Activated CD8-positive, alpha-beta memory T cell treated with anti-CD3 and anti-CD28 coated beads for 48 hours (primary cell): ENCODE results near the gene TSFM.

Experiments used
- DNase-seq, 3 experiments: peaks; one replicate each; pipeline ENCODE4 v3.0.0-alpha.2; 2020; ENCODE audit warnings: low read depth in 2 of 3, low spot score in 2 of 3

TSFM gene

DNA sequence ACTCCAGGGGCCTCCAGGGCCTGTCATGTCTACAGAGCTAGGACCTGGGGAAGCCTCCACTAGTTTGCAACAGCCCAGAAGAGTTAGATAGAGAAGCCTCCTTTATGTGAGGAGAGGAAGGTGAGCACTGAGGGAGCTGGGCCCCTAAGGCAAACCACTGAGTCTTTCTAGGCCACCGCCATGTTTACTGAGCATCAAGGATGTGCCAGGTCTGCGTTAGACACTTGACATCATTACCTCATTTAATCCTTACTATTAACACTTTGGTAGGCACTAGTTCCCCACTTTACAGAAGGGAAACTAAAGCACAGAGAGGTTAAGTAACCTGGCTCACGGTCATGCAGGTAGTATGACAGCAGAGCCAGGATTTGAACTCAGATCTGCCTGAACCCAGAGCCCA, 51.1 kb downstream of the TSFM start:
- DNase-seq = no peak

DNA sequence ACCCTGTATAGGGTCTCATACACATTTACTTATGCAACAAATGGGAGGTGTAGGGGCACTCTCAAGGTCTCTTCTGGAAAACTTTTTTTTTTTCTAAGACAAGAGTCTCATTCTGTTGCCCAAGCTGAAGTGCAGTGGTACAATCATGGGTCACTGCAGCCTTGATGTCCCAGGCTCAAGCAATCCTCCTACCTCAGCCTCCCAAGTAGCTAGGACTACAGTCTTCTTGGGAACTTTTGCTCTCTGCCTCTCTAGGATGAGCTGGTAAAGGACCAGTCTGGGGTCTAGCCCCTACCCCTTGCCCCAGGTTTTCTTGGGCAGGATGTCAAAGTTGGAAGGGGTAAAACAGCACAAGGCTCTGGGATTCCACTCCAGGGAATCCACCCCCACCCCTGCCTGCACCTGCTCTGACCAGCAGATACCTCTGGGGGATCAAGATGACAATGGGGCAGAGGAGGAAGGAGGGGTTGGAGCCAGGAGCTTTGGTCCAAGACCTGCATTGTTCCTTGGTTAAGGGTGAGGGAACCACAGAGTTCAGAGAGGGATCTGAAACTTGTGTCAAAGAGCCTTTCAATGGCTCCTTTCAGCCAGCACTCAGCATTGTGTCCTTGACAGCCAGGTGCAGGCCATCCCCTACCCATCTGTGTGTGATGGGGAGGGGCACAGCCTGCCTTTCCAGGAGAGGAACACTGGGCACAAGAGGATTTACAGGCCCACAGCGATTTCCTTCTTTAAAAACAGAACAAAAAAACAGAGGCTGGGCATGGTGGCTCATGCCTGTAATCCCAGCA, 51.7 kb downstream of the TSFM start:
- DNase-seq = no peak

GRCh38 chr12:57835366-57836288, 53.0 kb downstream of the TSFM start:
- DNase-seq = no peak

GRCh38 chr12:57836442-57837375, 54.1 kb downstream of the TSFM start:
- no peak for DNase-seq

- no peak for DNase-seq
Measured at GRCh38 chr12:57837864-57838562, 55.4 kb downstream of the TSFM start.

DNA sequence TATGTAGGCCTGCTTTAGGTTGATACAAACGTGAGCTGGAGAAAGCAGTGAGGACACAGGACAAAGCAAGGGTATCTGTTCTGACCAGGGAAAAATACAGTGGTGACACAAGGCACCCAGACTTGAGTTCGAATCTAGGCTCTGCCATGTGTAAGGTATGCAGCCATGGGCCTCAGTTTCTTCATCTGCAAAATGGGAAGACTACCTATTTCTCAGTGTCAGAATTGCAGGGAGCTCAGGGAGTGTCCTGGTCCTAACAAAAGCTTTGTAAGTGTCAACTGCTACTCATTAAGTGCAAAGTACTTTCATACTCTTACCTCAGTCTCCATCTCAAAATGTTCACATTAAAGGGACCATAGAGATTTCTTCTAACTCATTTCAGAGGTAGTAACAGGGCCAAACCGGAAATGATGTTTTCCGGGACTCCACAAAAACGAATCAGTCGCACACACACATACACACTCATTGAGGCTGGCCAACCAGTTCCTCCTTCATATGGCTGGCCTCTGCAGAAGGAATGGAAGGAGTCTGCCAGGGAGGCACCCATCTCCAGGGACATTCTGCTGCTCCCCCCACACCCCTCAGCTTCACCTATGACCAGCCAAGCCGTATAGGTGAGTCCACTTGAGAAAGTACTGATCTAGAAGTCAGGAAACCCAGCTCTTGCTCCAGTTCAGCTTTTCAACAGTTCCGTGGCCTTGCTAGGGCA, 56.2 kb downstream of the TSFM start:
- DNase-seq = no peak

DNA sequence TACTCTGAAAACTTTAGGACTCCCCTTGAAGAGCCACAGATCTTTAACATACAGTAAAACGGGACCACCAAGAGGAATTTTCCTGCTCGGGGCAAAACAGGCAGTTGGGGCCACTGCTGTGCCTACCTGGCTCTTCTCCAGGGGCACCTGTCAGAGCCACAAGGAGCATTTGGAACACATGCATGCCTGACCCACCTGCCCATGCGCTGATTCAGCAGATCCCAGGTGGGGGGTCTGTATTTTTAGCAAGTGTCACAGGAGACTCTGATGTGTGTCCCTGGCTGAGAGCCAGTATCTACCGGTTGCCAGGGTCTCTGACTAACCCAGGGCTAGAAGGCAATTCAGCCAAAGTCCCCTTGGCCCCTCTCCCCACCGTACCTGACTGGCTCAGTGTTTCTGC, 57.4 kb downstream of the TSFM start:
- no peak for DNase-seq

- no peak for DNase-seq
Measured at GRCh38 chr12:57840726-57841125, 58.1 kb downstream of the TSFM start.

DNA sequence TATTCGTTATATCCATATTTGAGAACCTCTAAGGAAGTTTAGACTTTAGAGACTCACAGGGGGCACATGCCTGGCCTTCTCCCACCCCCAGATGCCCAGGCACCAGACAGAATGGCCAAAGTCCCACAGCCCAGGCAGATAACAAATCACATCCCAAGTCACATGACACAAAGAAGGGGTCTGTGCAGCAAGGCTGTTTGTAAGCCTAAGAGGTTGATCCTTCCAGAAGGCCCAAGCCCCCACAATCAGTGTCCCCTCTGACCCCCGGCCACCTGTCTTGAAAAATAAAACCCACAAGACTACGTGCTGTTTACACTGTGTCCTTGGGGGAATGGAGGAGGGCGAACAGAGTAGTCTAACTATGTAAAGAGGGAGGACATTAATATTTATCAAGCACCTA, 58.9 kb downstream of the TSFM start:
- no peak for DNase-seq

- DNase-seq = no peak
Measured at GRCh38 chr12:57842342-57843294, 60.0 kb downstream of the TSFM start.

- no peak for DNase-seq
Measured at GRCh38 chr12:57844709-57845477, 62.3 kb downstream of the TSFM start.

DNA sequence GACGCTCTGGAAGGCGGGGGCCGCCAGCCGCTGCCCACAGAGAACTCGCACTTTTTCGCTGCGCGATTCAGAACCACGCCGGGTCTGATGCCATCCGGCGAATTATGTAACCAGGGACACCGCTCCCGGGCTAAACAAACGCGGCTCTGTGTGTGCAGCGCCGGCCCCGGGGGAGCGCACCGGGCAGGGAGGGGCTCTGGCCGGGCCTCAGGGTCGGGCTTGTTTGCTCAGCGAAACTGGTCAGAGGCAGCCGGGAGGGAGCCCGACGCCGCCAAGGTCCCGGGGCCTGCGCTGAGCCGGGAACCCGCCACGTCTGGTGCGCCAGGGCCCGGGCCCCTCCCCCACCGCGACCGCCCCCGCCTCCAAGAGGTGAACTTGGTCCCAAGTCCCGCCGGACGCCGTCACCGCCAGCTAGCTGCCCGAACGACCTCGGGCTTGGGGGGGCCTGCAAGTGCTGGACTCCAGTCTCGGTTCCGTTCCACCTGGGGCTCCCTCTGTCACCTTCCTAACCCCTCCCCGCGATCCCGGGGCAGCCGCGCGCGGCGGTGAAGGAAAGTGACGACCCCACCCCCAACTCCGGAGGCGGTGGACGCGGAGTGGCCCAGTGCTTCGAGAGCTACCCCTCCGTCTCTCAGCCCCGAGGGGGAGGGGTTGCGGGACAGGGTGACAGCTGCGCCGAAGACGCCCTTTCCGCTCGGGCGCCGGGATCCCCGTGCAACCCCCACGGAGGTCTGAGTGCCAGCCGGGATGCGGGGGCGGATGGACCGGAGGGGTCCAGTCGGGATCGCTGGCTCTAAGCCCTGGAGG, 63.1 kb downstream of the TSFM start:
- DNase-seq = peak in 2 of 3 experiments; percentile 43 to 52

- DNase-seq = no peak
Measured at GRCh38 chr12:57846285-57846576, 63.6 kb downstream of the TSFM start.

DNA sequence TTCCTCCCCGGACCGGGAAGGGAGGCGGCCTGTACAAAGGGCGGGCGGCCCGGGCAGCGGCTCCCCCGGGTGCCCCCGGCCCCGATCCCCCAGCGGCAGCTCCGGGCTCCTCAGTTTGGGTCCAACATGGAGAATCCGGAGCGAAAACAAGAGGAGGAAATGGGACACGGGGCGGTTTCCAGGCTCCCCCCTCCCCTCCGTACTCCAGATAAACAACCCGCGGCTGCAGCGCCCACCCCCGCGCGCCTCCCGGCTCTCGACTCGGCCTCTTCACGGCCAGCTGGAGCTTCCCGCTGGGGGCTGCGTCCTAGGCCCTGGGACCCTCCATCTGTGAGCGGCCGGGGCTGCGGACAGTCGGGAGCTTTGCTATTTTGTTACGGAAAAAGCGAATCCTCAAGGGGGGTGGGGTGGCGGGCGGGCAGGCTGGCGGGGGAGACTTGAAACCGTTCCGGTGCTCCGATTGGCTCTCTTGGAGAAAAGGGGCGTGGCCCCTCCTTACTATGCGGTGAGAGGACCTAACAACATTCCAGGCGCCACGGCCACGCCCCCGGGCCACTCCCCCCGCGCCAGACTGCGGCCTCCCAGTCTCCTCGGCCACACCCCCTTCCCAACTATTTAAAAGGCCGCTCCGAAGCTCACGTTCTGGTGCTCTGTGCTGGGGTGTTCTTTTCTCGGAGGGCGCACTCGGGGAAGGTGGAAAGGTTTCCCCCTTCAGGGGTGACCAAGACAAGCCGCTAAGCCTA, 64.2 kb downstream of the TSFM start, which contains the start of gene CTDSP2:
Gene CTDSP2 (minus strand): TSS at position 153 of the 743 bp plus-strand sequence. CDS start 294 bp downstream, outside the sequence.
- peak; percentile 63 to 81 (median 79) for DNase-seq
